Kidney glomerular epithelial cell (primary cell): ENCODE data around the gene CHD9.

Source experiments
- DNase-seq: peaks from one replicate; lab custom pipeline; 2025; lab: John Stamatoyannopoulos, UW

CHD9 gene

GRCh38 chr16:53372992-53373871 is 318.4 kb downstream of the CHD9 start:
- no peak for DNase-seq

GRCh38 chr16:53374800-53375199 is 320.0 kb downstream of the CHD9 start:
- DNase-seq = no peak

GRCh38 chr16:53378138-53378537 is 323.3 kb downstream of the CHD9 start:
- DNase-seq = no peak
